ENCODE measurements around the gene OR6S1.

GRCh38 chr14:20658246-20658645 lies 16.8 kb upstream of the OR6S1 start:
- no peak for TF ChIP-seq CTCF (IDR thresholded peaks at IDR 0.05)
- no peak for TF ChIP-seq POLR2A (IDR thresholded peaks at IDR 0.05)
